ENCODE results near the gene EDEM2.

Gene EDEM2

DNA sequence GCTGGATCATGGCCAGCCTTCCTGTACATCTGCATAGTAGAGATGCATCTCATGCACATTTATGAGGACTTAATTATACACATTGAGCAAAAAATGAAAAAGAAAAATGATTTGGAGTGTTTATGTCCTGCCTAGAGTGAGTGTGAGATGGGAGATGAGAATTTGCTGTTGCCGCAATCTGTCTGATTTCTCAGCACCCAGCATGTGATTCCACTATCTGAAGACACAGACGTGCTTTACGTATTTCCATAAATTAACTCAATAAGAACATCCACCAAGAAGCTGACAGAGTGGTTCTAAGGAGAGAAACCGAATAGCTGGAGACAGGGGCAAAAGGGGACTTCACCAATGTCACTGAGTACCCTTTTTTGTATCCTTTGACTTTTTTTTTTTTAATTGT lies 15.2 kb downstream of the EDEM2 start:
- Histone ChIP-seq H3K9me3 (ENCODE audit: control insufficient read depth in 1 of 2, low read length in 2 of 2) (no peaks in the 10 kb centered on the region), H3K27ac (ENCODE audit: low read depth, low read length) (no peak overlapping the region), H3K27me3 (ENCODE audit: control insufficient read depth in 1 of 2, insufficient read depth in 2 of 2, low read length in 2 of 2) (no peaks in the 10 kb centered on the region), H3K36me3 (ENCODE audit: control insufficient read depth in 1 of 2, insufficient read depth in 2 of 2, low read length in 2 of 2) (peaks cover 36 to 80% of the 10 kb centered on the region in 2 donors), H3K4me1 (ENCODE audit: control insufficient read depth in 1 of 2, insufficient read depth in 2 of 2, low read length in 2 of 2) (no peaks in the 10 kb centered on the region), H3K9ac (ENCODE audit: low read depth in 1 of 2, low read length in 2 of 2) (no peak overlapping the region), H3K4me3 (ENCODE audit: low read depth in 1 of 2, low read length in 2 of 2) (no peak overlapping the region)

- Histone ChIP-seq H3K27ac (ENCODE audit: low read depth, low read length) (no peak overlapping the region), H3K36me3 (ENCODE audit: control insufficient read depth in 1 of 2, insufficient read depth in 2 of 2, low read length in 2 of 2) (peaks cover 36 to 78% of the 10 kb centered on the region in 2 donors), H3K4me1 (ENCODE audit: control insufficient read depth in 1 of 2, insufficient read depth in 2 of 2, low read length in 2 of 2) (no peaks in the 10 kb centered on the region), H3K4me3 (ENCODE audit: low read depth in 1 of 2, low read length in 2 of 2) (no peak overlapping the region), H3K9ac (ENCODE audit: low read depth in 1 of 2, low read length in 2 of 2) (no peak overlapping the region), H3K27me3 (ENCODE audit: control insufficient read depth in 1 of 2, insufficient read depth in 2 of 2, low read length in 2 of 2) (no peaks in the 10 kb centered on the region), H3K9me3 (ENCODE audit: control insufficient read depth in 1 of 2, low read length in 2 of 2) (no peaks in the 10 kb centered on the region)
Observed at GRCh38 chr20:35129647-35130069, 17.5 kb downstream of the EDEM2 start.

DNA sequence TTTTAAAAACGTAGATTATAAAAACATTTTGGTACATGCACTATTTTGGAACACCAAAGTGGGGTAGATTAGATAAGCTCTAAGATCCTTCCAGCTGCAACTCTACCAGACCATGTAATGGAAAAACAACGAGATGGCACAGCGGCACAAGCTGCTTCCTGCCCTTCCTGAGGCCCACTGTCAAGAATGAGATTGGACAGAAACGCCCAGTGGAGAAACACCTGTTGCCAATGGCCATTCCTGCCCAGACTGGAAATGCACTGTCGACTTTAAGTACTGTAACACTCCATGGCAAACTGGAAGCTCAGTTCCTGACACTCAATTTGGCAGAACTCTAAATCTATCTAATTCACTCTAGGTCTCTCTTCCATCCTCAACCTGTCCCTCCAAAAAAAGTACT lies 21.4 kb downstream of the EDEM2 start:
- Histone ChIP-seq H3K9ac (ENCODE audit: low read depth in 1 of 2, low read length in 2 of 2) (no peak overlapping the region), H3K27me3 (ENCODE audit: control insufficient read depth in 1 of 2, insufficient read depth in 2 of 2, low read length in 2 of 2) (no peaks in the 10 kb centered on the region), H3K4me1 (ENCODE audit: control insufficient read depth in 1 of 2, insufficient read depth in 2 of 2, low read length in 2 of 2) (no peaks in the 10 kb centered on the region), H3K27ac (ENCODE audit: low read depth, low read length) (no peak overlapping the region), H3K9me3 (ENCODE audit: control insufficient read depth in 1 of 2, low read length in 2 of 2) (no peaks in the 10 kb centered on the region), H3K4me3 (ENCODE audit: low read depth in 1 of 2, low read length in 2 of 2) (no peak overlapping the region), H3K36me3 (ENCODE audit: control insufficient read depth in 1 of 2, insufficient read depth in 2 of 2, low read length in 2 of 2) (peaks cover 28 to 78% of the 10 kb centered on the region in 2 donors)

DNA sequence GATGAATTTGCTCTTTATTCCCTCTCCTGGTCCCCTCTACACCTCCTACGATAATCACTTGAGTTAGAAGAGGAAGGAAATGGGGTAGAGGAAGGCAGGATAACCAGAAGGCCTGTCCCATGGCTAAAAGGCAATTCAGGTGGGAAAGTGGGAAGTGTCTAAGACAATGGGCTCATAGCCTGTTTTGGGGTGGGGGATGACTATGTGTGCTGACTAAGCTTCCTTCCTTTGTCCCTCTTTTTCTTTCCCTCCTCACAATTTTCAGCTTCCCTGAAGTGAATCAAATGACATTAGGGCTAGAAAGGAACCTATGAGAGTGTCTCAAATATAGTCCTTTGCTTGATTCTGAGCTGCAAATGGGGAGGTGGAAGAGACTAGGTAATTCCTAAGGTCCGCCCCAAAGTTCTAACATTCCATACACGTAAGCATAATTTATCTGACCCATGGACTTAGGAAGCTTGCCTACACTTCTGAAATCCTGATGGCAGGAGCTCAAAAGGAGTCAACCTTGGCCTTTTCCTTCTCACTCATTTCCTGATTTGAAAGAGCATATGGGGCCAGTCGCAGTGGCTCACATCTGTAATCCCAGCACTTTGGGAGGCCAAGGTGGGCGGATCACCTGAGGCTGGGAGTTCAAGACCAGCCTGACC lies 24.3 kb downstream of the EDEM2 start:
- Histone ChIP-seq H3K27me3 (ENCODE audit: control insufficient read depth in 1 of 2, insufficient read depth in 2 of 2, low read length in 2 of 2) (no peaks in the 10 kb centered on the region), H3K27ac (ENCODE audit: low read depth, low read length) (no peak overlapping the region), H3K36me3 (ENCODE audit: control insufficient read depth in 1 of 2, insufficient read depth in 2 of 2, low read length in 2 of 2) (peaks cover 39 to 88% of the 10 kb centered on the region in 2 donors), H3K9me3 (ENCODE audit: control insufficient read depth in 1 of 2, low read length in 2 of 2) (no peaks in the 10 kb centered on the region), H3K4me3 (ENCODE audit: low read depth in 1 of 2, low read length in 2 of 2) (no peak overlapping the region), H3K4me1 (ENCODE audit: control insufficient read depth in 1 of 2, insufficient read depth in 2 of 2, low read length in 2 of 2) (no peaks in the 10 kb centered on the region), H3K9ac (ENCODE audit: low read depth in 1 of 2, low read length in 2 of 2) (no peak overlapping the region)

DNA sequence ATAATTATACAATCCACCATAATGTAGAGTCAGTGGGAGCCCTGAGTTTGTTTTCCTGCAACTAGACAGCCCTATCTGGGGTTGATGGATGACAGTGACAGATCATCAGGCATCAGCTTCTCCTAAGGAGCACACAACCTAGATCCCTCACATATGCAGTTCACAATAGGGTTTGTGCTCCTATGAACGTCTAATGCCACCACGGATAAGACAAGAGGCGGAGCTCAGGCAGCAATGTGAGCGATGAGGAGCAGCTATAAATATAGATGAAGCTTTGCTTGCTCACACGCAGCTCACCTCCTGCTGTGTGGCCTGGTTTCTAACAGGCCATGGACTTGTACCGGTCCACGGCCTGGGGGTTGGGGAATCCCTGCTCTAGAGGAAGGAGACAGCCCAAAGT lies 25.9 kb downstream of the EDEM2 start:
- Histone ChIP-seq H3K36me3 (ENCODE audit: control insufficient read depth in 1 of 2, insufficient read depth in 2 of 2, low read length in 2 of 2) (peaks cover 34 to 78% of the 10 kb centered on the region in 2 donors), H3K4me1 (ENCODE audit: control insufficient read depth in 1 of 2, insufficient read depth in 2 of 2, low read length in 2 of 2) (no peaks in the 10 kb centered on the region), H3K27me3 (ENCODE audit: control insufficient read depth in 1 of 2, insufficient read depth in 2 of 2, low read length in 2 of 2) (no peaks in the 10 kb centered on the region), H3K9me3 (ENCODE audit: control insufficient read depth in 1 of 2, low read length in 2 of 2) (no peaks in the 10 kb centered on the region), H3K4me3 (ENCODE audit: low read depth in 1 of 2, low read length in 2 of 2) (no peak overlapping the region), H3K9ac (ENCODE audit: low read depth in 1 of 2, low read length in 2 of 2) (no peak overlapping the region), H3K27ac (ENCODE audit: low read depth, low read length) (no peak overlapping the region)

DNA sequence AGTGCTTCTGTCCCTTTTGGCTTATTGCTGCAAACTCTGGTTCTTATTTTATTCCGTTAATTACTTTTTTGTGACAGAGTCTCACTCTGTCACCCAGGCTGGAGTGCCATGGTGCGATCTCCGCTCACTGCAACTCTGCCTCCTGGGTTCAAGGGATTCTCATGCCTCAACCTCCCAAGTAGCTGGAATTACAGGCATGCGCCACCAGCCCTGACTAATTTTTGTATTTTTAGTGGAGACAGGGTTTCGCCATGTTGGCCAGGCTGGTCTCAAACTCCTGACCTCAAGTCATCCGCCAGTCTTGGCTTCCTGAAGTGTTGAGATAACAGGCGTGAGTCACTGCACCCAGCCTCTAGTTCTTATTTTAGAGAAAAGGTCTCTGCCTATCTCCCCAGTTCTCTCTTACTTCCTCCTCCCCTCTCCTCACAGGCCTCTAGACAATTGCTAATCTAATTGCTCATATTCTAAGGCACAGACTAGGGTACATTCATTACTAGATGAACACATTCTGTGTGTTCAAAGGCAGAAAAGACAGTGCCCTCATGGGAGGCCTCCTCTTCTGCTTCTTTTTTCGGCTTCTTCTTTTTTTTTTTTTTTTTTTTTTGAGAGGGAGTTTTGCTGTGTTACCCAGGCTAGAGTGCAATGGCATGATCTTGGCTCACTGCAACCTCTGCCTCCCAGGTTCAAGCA lies 27.0 kb downstream of the EDEM2 start:
- no peaks in the 10 kb centered on the region for H3K9me3 ChIP-seq (ENCODE audit: control insufficient read depth in 1 of 2, low read length in 2 of 2)
- no peaks in the 10 kb centered on the region for H3K27me3 ChIP-seq (ENCODE audit: control insufficient read depth in 1 of 2, insufficient read depth in 2 of 2, low read length in 2 of 2)
- no peak overlapping the region for H3K9ac ChIP-seq (ENCODE audit: low read depth in 1 of 2, low read length in 2 of 2)
- no peaks in the 10 kb centered on the region for H3K4me1 ChIP-seq (ENCODE audit: control insufficient read depth in 1 of 2, insufficient read depth in 2 of 2, low read length in 2 of 2)
- no peak overlapping the region for H3K4me3 ChIP-seq (ENCODE audit: low read depth in 1 of 2, low read length in 2 of 2)
- no peak overlapping the region for H3K27ac ChIP-seq (ENCODE audit: low read depth, low read length)
- H3K36me3 ChIP-seq (ENCODE audit: control insufficient read depth in 1 of 2, insufficient read depth in 2 of 2, low read length in 2 of 2) = peaks cover 35 to 82% of the 10 kb centered on the region in 2 donors

- Histone ChIP-seq H3K4me3 (ENCODE audit: low read depth in 1 of 2, low read length in 2 of 2) (no peak overlapping the region), H3K36me3 (ENCODE audit: control insufficient read depth in 1 of 2, insufficient read depth in 2 of 2, low read length in 2 of 2) (peaks cover 24 to 60% of the 10 kb centered on the region in 2 donors), H3K9ac (ENCODE audit: low read depth in 1 of 2, low read length in 2 of 2) (no peak overlapping the region), H3K4me1 (ENCODE audit: control insufficient read depth in 1 of 2, insufficient read depth in 2 of 2, low read length in 2 of 2) (no peaks in the 10 kb centered on the region), H3K27me3 (ENCODE audit: control insufficient read depth in 1 of 2, insufficient read depth in 2 of 2, low read length in 2 of 2) (no peaks in the 10 kb centered on the region), H3K27ac (ENCODE audit: low read depth, low read length) (no peak overlapping the region), H3K9me3 (ENCODE audit: control insufficient read depth in 1 of 2, low read length in 2 of 2) (no peaks in the 10 kb centered on the region)
Observed at GRCh38 chr20:35117629-35118028, 29.5 kb downstream of the EDEM2 start.

DNA sequence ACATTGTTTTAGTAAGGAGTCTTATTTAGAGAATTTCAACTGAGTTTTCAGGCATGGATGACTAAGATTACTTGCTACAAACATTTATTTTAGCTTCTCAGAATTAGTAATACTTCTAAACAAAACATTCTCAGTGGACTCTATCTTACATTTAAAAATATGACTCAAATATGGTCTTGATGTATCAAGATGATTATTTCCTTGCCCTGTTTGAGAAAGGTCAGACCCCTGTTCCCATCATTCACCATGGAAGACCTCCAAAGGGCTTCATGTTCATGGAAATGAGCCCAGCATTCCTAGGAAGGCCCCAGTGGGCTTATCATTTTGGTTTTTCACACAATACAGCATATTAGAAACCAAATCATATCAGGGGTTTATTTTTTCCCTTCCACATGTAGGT lies 29.9 kb downstream of the EDEM2 start:
- peaks cover 21 to 57% of the 10 kb centered on the region in 2 donors for H3K36me3 ChIP-seq (ENCODE audit: control insufficient read depth in 1 of 2, insufficient read depth in 2 of 2, low read length in 2 of 2)
- no peak overlapping the region for H3K27ac ChIP-seq (ENCODE audit: low read depth, low read length)
- no peaks in the 10 kb centered on the region for H3K9me3 ChIP-seq (ENCODE audit: control insufficient read depth in 1 of 2, low read length in 2 of 2)
- H3K27me3 ChIP-seq (ENCODE audit: control insufficient read depth in 1 of 2, insufficient read depth in 2 of 2, low read length in 2 of 2) = no peaks in the 10 kb centered on the region
- H3K4me1 ChIP-seq (ENCODE audit: control insufficient read depth in 1 of 2, insufficient read depth in 2 of 2, low read length in 2 of 2) = no peaks in the 10 kb centered on the region
- no peak overlapping the region for H3K4me3 ChIP-seq (ENCODE audit: low read depth in 1 of 2, low read length in 2 of 2)
- H3K9ac ChIP-seq (ENCODE audit: low read depth in 1 of 2, low read length in 2 of 2) = no peak overlapping the region

DNA sequence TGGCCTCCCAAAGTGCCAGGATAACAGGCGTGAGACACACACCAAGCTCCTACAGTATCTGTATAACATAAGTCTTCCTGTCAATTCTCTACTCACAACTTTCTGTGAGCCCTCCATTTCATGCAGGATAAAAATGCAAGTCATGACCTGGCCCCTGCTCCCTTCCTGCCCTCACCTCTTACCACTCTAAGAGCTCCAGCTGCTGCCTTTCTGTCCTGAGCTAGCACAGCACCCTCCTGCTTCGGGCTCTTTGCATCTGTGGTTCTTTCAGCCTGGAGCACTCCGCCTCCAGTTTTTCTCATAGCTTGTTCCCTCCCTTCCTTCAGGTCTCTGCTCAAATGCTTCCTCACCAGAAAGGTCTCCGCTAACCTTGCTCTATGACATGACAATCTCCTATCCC lies 30.9 kb downstream of the EDEM2 start:
- Histone ChIP-seq H3K4me3 (ENCODE audit: low read depth in 1 of 2, low read length in 2 of 2) (no peak overlapping the region), H3K4me1 (ENCODE audit: control insufficient read depth in 1 of 2, insufficient read depth in 2 of 2, low read length in 2 of 2) (no peaks in the 10 kb centered on the region), H3K9ac (ENCODE audit: low read depth in 1 of 2, low read length in 2 of 2) (no peak overlapping the region), H3K27me3 (ENCODE audit: control insufficient read depth in 1 of 2, insufficient read depth in 2 of 2, low read length in 2 of 2) (no peaks in the 10 kb centered on the region), H3K27ac (ENCODE audit: low read depth, low read length) (no peak overlapping the region), H3K9me3 (ENCODE audit: control insufficient read depth in 1 of 2, low read length in 2 of 2) (no peaks in the 10 kb centered on the region), H3K36me3 (ENCODE audit: control insufficient read depth in 1 of 2, insufficient read depth in 2 of 2, low read length in 2 of 2) (peaks cover 21 to 50% of the 10 kb centered on the region in 2 donors)

DNA sequence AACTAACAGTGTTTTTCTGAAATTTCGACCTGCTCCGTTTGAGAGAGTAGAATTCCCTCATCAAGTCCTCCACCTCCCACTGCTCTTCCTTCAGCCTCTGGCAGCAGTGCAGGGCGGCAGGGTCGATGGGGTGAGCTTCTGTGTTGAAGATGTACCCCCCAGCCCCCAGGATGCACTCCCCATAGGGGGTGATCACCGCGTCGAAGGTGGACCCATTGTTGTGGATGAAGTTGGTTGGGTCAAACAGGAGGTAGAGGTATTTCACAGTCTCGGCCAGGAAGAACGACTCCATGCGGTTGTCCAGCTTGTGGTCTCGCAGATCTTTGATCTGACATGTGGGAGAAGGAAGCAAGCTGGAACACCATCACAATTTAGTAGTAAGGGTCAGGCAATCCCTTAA lies 31.5 kb downstream of the EDEM2 start:
- no peak overlapping the region for H3K9ac ChIP-seq (ENCODE audit: low read depth in 1 of 2, low read length in 2 of 2)
- H3K9me3 ChIP-seq (ENCODE audit: control insufficient read depth in 1 of 2, low read length in 2 of 2) = no peaks in the 10 kb centered on the region
- H3K36me3 ChIP-seq (ENCODE audit: control insufficient read depth in 1 of 2, insufficient read depth in 2 of 2, low read length in 2 of 2) = peaks cover 21 to 46% of the 10 kb centered on the region in 2 donors
- H3K4me3 ChIP-seq (ENCODE audit: low read depth in 1 of 2, low read length in 2 of 2) = no peak overlapping the region
- H3K4me1 ChIP-seq (ENCODE audit: control insufficient read depth in 1 of 2, insufficient read depth in 2 of 2, low read length in 2 of 2) = no peaks in the 10 kb centered on the region
- no peak overlapping the region for H3K27ac ChIP-seq (ENCODE audit: low read depth, low read length)
- H3K27me3 ChIP-seq (ENCODE audit: control insufficient read depth in 1 of 2, insufficient read depth in 2 of 2, low read length in 2 of 2) = no peaks in the 10 kb centered on the region

Data from duodenal mucosa (tissue), 2 donors.